Measurements from ENCODE around the gene PERP. TPM values are rescaled to one million over a fixed set of nuclear protein-coding genes. Genes with fewer than 3 reads are reported as not detected.

Gene PERP
- polyA plus RNA-seq (2013), result 123 and 131 TPM in 2 replicates

DNA sequence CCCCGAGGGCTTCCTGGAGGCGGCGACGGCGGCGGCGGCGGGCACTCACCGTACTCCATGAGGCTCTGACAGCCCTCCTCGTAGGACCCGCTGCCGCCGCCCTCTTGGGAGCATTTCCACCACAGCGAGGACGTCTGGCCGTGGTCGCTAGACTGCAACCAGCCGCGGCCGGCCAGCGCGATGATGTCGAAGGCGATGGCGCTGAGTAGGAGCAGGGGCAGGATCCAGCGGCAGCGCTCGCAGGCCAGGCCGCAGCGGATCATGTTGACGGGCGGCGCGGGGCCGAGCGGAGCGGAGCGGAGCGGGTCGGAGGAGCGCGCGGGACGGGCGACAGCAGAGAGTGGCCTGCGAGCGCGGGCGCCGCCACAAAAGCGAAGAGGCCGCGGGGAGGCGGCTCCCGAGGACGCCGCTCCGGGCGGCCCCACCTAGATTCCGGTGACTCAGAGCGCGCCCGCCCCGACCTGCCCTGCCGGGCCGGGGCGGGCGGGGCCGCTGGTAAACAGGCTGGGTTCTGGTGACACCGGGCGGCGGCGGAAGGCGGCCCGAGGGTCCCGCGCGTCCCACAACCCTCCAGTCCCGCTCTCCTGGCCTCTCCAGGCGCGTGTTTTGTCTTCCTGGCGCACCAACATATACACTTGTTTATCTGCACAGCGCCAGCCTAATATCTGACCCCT lies at the start of gene PERP:
Gene PERP (minus strand): TSS at position 342 of the 674 bp plus-strand sequence. CDS start 79 bp downstream, at position 263.
- WGBS (ENCODE audit: extremely low coverage, insufficient coverage, insufficient read length), result no CpG with 5 or more reads among the region's 83 CpGs
- Histone ChIP-seq H4K8ac (ENCODE audit: low read depth, low read length) (peak within 1 kb of the TSS; percentile 93), H3K4me1 (ENCODE audit: control insufficient read depth in 1 of 2, insufficient read depth in 2 of 2, low read length in 2 of 2) (peaks cover 0 to 7% of the 10 kb centered on the region in 2 experiments), H3K4ac (ENCODE audit: low read depth, low read length) (peak within 1 kb of the TSS; percentile 96), H3K4me3 (ENCODE audit: low read depth, low read length) (peak within 1 kb of the TSS; percentile 95), H3K23ac (ENCODE audit: low read length) (no peak within 1 kb of the TSS), H3K79me1 (ENCODE audit: low read length) (peaks cover 12% of the 10 kb centered on the region), H3K36me3 (ENCODE audit: control insufficient read depth in 1 of 2, insufficient read depth in 2 of 2, low read length in 2 of 2) (no peaks in the 10 kb centered on the region), H2BK12ac (ENCODE audit: low read length) (peak within 1 kb of the TSS; percentile 82), H3K9me3 (ENCODE audit: insufficient read depth, low read depth, low read length) (no peaks in the 10 kb centered on the region), H3K14ac (ENCODE audit: low read length) (peak within 1 kb of the TSS; percentile 97), H3K4me2 (ENCODE audit: low read length) (peak within 1 kb of the TSS; percentile 94), H2AFZ (ENCODE audit: insufficient read depth, low read length, poor library complexity) (peak within 1 kb of the TSS; percentile 85), H2BK120ac (ENCODE audit: insufficient read depth, low read length, poor library complexity) (peak within 1 kb of the TSS; percentile 93), H4K12ac (ENCODE audit: low read depth, low read length) (peak within 1 kb of the TSS; percentile 81), H2BK5ac (ENCODE audit: low read depth, low read length, poor library complexity) (peak within 1 kb of the TSS; percentile 76), H3K18ac (ENCODE audit: low read length) (peak within 1 kb of the TSS; percentile 98), H3K79me2 (ENCODE audit: control insufficient read depth, insufficient read depth, low read length, poor library complexity) (peaks cover 8% of the 10 kb centered on the region), H3K27ac (ENCODE audit: low read depth, low read length) (peak within 1 kb of the TSS; percentile 90), H2AK5ac (ENCODE audit: low read length) (peak within 1 kb of the TSS; percentile 50), H3K9ac (ENCODE audit: low read length) (peak within 1 kb of the TSS; percentile 86), H3K27me3 (ENCODE audit: insufficient read depth, low read length) (no peaks in the 10 kb centered on the region), H4K91ac (ENCODE audit: low read depth, low read length) (peak within 1 kb of the TSS; percentile 96)
- DNase-seq, result peak; percentile 88 to 90

DNA sequence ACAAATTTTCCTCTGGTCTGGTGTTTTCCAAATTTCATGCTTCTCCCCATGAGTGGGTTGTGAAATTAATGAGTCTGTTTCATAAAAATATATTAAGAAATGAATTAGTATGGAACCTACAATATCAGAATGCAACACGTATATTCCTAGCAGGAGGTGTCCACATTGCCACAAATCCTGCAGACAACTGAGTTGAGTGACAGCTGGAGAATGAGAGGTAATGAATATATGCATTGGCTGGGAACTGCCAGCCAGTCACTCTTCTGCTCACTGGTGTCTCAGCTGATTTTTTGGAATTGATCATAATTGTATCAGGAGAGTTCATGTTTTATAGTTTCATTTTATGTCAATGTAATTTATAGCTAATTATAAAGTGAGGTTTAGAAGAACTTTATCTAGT lies 48.2 kb upstream of the PERP start:
- Histone ChIP-seq H4K12ac (ENCODE audit: low read depth, low read length) (no peak overlapping the region), H4K91ac (ENCODE audit: low read depth, low read length) (no peak overlapping the region), H3K23ac (ENCODE audit: low read length) (no peak overlapping the region), H3K79me2 (ENCODE audit: control insufficient read depth, insufficient read depth, low read length, poor library complexity) (no peaks in the 10 kb centered on the region), H2AFZ (ENCODE audit: insufficient read depth, low read length, poor library complexity) (no peak overlapping the region), H3K9me3 (ENCODE audit: insufficient read depth, low read depth, low read length) (no peaks in the 10 kb centered on the region), H3K27me3 (ENCODE audit: insufficient read depth, low read length) (no peaks in the 10 kb centered on the region), H2BK12ac (ENCODE audit: low read length) (no peak overlapping the region), H4K8ac (ENCODE audit: low read depth, low read length) (no peak overlapping the region), H2AK5ac (ENCODE audit: low read length) (no peak overlapping the region), H3K4ac (ENCODE audit: low read depth, low read length) (no peak overlapping the region), H3K4me1 (ENCODE audit: control insufficient read depth in 1 of 2, insufficient read depth in 2 of 2, low read length in 2 of 2) (no peaks in the 10 kb centered on the region), H2BK5ac (ENCODE audit: low read depth, low read length, poor library complexity) (no peak overlapping the region), H3K4me3 (ENCODE audit: low read depth, low read length) (no peak overlapping the region), H3K27ac (ENCODE audit: low read depth, low read length) (no peak overlapping the region), H3K4me2 (ENCODE audit: low read length) (no peak overlapping the region), H3K18ac (ENCODE audit: low read length) (no peak overlapping the region), H2BK120ac (ENCODE audit: insufficient read depth, low read length, poor library complexity) (no peak overlapping the region), H3K14ac (ENCODE audit: low read length) (no peak overlapping the region), H3K36me3 (ENCODE audit: control insufficient read depth in 1 of 2, insufficient read depth in 2 of 2, low read length in 2 of 2) (no peaks in the 10 kb centered on the region), H3K79me1 (ENCODE audit: low read length) (no peaks in the 10 kb centered on the region), H3K9ac (ENCODE audit: low read length) (no peak overlapping the region)
- no peak for DNase-seq
- no CpG with 5 or more reads among the region's 1 CpG for WGBS (ENCODE audit: extremely low coverage, insufficient coverage, insufficient read length)

DNA sequence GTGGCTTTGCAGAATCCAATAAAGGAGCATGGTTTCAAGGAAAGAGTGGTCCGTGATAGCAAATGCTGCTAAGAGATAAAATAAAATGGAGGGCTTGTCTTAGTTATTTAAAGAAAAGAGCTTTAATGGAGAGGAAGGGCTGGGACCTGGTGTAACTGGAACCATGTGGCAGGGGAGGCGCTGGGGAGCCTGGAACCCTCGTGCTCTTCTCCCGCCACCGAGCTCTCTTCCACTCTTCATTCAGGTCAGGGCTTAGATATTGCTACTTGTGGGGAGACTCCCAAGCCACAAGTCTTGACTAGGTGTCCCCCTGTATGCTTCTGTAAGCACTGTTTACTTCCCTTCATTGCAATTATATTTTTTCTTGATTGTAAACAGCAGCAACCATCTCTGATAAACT lies 39.3 kb upstream of the PERP start:
- no peak overlapping the region for H3K4me2 ChIP-seq (ENCODE audit: low read length)
- H2BK120ac ChIP-seq (ENCODE audit: insufficient read depth, low read length, poor library complexity), result no peak overlapping the region
- H3K4me1 ChIP-seq (ENCODE audit: control insufficient read depth in 1 of 2, insufficient read depth in 2 of 2, low read length in 2 of 2), result no peaks in the 10 kb centered on the region
- H3K14ac ChIP-seq (ENCODE audit: low read length), result no peak overlapping the region
- no peak overlapping the region for H4K12ac ChIP-seq (ENCODE audit: low read depth, low read length)
- H4K91ac ChIP-seq (ENCODE audit: low read depth, low read length), result no peak overlapping the region
- no peak overlapping the region for H3K4me3 ChIP-seq (ENCODE audit: low read depth, low read length)
- no peak overlapping the region for H3K4ac ChIP-seq (ENCODE audit: low read depth, low read length)
- H2BK5ac ChIP-seq (ENCODE audit: low read depth, low read length, poor library complexity), result no peak overlapping the region
- no peak overlapping the region for H3K23ac ChIP-seq (ENCODE audit: low read length)
- H3K27ac ChIP-seq (ENCODE audit: low read depth, low read length), result no peak overlapping the region
- no peaks in the 10 kb centered on the region for H3K79me1 ChIP-seq (ENCODE audit: low read length)
- H2AK5ac ChIP-seq (ENCODE audit: low read length), result no peak overlapping the region
- H3K9me3 ChIP-seq (ENCODE audit: insufficient read depth, low read depth, low read length), result no peaks in the 10 kb centered on the region
- no peaks in the 10 kb centered on the region for H3K27me3 ChIP-seq (ENCODE audit: insufficient read depth, low read length)
- H4K8ac ChIP-seq (ENCODE audit: low read depth, low read length), result no peak overlapping the region
- H3K36me3 ChIP-seq (ENCODE audit: control insufficient read depth in 1 of 2, insufficient read depth in 2 of 2, low read length in 2 of 2), result no peaks in the 10 kb centered on the region
- DNase-seq, result no peak
- H3K79me2 ChIP-seq (ENCODE audit: control insufficient read depth, insufficient read depth, low read length, poor library complexity), result no peaks in the 10 kb centered on the region
- no peak overlapping the region for H2AFZ ChIP-seq (ENCODE audit: insufficient read depth, low read length, poor library complexity)
- WGBS (ENCODE audit: extremely low coverage, insufficient coverage, insufficient read length), result no CpG with 5 or more reads among the region's 5 CpGs
- H2BK12ac ChIP-seq (ENCODE audit: low read length), result no peak overlapping the region
- no peak overlapping the region for H3K18ac ChIP-seq (ENCODE audit: low read length)
- H3K9ac ChIP-seq (ENCODE audit: low read length), result no peak overlapping the region

DNA sequence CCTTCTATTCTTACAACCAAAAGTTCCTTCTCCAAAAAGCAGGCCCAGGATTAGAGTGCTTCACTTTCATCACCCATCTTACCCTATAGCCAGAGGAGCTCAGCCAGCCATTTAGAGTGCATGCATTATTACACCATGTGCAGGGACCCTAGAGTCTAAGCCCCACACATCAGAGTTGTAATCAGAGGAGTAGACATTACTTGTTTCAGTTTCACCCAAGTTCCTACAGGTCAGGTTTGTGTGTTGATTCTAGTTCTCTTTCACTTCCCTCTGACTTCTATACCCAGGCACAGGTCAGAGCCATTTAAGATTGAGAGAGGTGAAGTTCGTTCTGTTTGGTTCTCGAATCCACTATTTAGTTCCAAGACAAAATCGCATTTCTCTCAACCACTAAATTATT lies 38.2 kb upstream of the PERP start:
- H4K8ac ChIP-seq (ENCODE audit: low read depth, low read length), result no peak overlapping the region
- no peak overlapping the region for H4K12ac ChIP-seq (ENCODE audit: low read depth, low read length)
- no peak overlapping the region for H2AK5ac ChIP-seq (ENCODE audit: low read length)
- no peak overlapping the region for H3K23ac ChIP-seq (ENCODE audit: low read length)
- no peak overlapping the region for H3K14ac ChIP-seq (ENCODE audit: low read length)
- H2AFZ ChIP-seq (ENCODE audit: insufficient read depth, low read length, poor library complexity), result no peak overlapping the region
- no peak overlapping the region for H3K4ac ChIP-seq (ENCODE audit: low read depth, low read length)
- no peaks in the 10 kb centered on the region for H3K9me3 ChIP-seq (ENCODE audit: insufficient read depth, low read depth, low read length)
- no peaks in the 10 kb centered on the region for H3K79me2 ChIP-seq (ENCODE audit: control insufficient read depth, insufficient read depth, low read length, poor library complexity)
- no peak overlapping the region for H3K4me2 ChIP-seq (ENCODE audit: low read length)
- no peak overlapping the region for H2BK5ac ChIP-seq (ENCODE audit: low read depth, low read length, poor library complexity)
- H3K27me3 ChIP-seq (ENCODE audit: insufficient read depth, low read length), result no peaks in the 10 kb centered on the region
- no peak overlapping the region for H3K27ac ChIP-seq (ENCODE audit: low read depth, low read length)
- no peak for DNase-seq
- no peak overlapping the region for H4K91ac ChIP-seq (ENCODE audit: low read depth, low read length)
- no peaks in the 10 kb centered on the region for H3K4me1 ChIP-seq (ENCODE audit: control insufficient read depth in 1 of 2, insufficient read depth in 2 of 2, low read length in 2 of 2)
- no peak overlapping the region for H3K18ac ChIP-seq (ENCODE audit: low read length)
- no peak overlapping the region for H3K9ac ChIP-seq (ENCODE audit: low read length)
- H3K36me3 ChIP-seq (ENCODE audit: control insufficient read depth in 1 of 2, insufficient read depth in 2 of 2, low read length in 2 of 2), result no peaks in the 10 kb centered on the region
- no peak overlapping the region for H2BK12ac ChIP-seq (ENCODE audit: low read length)
- no peaks in the 10 kb centered on the region for H3K79me1 ChIP-seq (ENCODE audit: low read length)
- no peak overlapping the region for H3K4me3 ChIP-seq (ENCODE audit: low read depth, low read length)
- no CpG with 5 or more reads among the region's 3 CpGs for WGBS (ENCODE audit: extremely low coverage, insufficient coverage, insufficient read length)
- no peak overlapping the region for H2BK120ac ChIP-seq (ENCODE audit: insufficient read depth, low read length, poor library complexity)

Data from trophoblast cell (in vitro differentiated cells and primary cell).